ENCODE results near the gene CABLES2. TPM values are rescaled to one million over a fixed set of nuclear protein-coding genes. Genes with fewer than 3 reads are reported as not detected.
A peak's percentile ranks its signal among the peaks of the same experiment; 100 is the strongest.

The CABLES2 gene
- total RNA-seq, 1 donor from 2014 or later, result 3.8 TPM

DNA sequence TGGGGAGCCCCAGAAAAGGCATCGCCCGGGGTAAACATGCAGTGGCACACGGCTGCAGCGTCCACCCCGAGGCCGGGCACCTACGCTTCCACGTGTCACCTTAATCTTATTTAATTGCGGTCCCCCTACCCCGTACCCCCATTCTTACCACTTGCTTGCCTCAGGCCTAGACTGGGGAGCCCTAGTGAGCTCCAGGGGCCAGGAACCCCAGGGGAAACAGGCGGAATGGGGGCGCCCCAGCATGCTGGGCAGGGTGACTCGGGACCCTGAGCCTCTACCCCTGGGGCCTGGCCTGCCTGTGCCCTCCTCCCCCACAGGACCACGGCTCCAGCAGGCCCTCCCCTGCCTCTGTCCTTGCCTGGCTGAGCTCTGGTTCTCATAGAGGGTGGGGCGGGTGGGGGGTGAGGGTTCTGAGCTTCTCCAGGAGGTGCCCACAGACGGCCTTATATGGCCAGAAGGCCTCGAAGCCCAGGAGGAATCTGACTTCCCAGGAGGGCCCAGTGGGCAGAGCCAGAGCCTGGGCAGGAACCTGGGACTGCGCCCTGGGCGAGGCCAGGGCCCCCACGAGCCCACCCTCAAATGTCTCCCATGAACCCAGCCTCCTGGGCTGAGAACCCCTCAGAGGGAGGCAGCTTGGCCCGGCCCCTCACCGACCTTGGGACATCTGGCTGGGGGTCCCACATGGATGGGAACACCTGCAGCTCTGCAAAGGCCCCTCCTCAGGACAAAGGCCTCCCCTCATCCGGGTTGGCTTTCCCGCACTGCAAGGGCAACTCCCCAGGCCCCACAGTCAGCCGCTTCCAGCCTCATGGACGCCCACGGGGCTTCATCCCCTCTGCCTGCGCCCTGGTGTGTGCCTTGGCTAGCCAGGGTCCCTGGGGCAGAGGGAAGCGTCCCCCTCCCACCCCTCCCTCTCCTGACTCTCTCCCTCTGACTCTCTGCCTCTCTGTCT lies 34.8 kb downstream of the CABLES2 start:
- DNase-seq (ENCODE audit: low read depth), result no peak

GRCh38 chr20:62371588-62372041 lies 35.5 kb downstream of the CABLES2 start:
- DNase-seq (ENCODE audit: low read depth), result no peak

DNA sequence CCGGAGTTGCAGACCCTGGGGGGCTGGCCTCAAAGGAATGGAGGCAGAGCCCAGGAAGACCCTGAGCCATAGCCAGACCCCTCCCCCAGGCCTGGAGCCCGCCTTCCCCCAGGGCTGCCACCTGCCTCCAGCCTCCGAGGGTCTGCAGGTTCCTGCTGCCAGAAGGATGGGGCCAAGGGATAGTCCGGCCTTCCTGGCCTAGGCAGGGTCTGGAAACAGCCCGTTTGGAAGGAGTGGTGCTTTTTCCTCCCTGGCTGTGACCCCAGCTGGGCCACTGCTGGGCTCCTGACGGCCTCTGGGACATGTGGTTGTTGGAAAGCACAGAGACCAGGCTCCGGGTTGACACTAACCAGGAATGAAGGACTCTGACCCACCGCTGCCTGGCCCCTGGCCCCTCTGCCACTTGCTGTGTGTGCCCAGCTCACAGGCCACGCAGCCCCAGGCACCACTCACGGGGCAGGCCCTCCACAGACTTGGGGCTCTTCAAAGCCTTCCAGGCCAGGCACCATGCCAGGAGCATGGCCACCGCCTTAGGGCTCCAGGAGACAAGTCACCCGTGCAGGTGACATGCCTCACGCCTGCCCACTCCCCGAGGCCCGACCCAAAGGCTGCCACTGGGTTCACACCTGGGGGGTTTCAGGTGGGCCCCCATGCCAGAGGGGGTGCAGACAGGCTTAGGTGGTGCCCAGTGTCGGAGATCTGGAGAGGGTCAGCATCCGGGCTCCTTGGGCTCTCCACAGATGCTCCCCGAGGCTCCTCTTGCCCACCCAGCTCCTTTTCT lies 36.1 kb downstream of the CABLES2 start:
- DNase-seq (ENCODE audit: low read depth), result no peak

- peak; percentile 99 for DNase-seq (ENCODE audit: low read depth)
Observed at GRCh38 chr20:62370115-62370806, 36.8 kb downstream of the CABLES2 start.

GRCh38 chr20:62369815-62370114 lies 37.3 kb downstream of the CABLES2 start:
- no peak for DNase-seq (ENCODE audit: low read depth)

DNA sequence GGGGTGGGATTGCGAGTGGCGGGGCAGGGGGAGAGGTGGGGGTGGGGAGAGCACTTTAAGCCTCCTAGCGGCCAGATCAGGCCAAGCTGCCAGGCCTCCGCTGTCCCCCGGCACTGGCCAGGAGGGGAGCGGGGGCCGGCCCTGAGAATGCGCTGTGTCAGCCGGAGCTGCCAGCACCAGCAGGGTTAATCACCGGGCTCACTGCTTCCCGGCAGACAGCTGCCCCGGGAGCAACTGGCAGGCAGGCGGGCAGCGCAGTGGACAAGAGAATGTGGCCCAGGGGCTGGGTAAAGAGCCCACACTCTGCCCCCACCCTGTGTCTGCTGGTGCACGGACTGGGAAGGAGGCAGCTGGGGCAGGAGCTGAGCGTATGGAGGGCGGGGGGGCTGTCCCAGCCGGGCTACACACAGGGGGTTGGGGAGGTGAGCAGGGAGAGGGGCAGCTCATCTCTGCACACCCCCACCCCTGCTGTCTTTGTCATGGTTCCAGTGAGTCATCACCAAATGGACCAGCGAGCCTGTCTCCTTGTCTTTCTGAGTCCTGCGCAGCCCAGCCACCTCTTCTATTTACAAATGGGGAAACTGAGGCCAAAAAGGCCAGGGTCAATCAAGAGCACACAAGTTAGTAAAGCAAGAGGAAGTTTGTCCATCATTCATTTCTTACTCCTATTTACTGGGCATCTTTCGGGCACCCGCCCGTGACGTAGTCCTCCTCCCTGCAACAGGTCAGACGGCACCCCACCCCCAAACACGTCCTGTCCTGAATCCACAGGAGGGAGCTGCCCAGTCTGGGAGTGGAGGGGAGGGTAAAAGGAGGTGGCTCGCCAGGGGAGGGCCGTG lies 37.9 kb downstream of the CABLES2 start:
- peak; percentile 98 for DNase-seq (ENCODE audit: low read depth)

DNA sequence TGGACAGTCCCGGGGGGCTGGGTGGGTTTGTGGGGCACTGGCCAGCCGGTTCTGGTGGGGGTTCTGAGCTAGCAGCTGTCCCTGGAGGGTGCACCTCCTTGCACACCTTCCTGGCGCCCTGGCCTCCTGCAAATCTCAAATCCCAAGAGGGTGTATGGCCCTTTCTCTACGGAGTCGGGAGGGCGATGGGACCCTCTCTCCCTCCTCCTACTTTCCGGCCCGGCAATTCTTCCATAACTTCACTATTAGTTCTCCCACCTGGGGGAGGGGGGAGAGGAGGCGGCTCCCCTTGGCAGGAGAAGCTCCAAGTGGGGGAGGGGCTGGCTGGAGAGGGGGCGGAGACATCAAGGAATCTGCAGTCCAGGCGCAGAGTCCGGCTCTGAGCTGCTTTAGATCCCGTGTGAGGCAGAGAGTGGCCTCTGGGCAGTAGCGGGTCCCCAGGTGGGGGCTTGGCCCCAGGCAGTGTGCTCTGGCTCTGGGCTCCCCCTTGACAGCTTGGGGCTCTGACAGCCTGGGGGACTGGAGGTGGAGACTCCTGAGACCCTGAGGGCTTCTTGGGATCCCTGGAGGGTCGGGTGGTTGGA lies 38.6 kb downstream of the CABLES2 start:
- peak; percentile 85 for DNase-seq (ENCODE audit: low read depth)

- DNase-seq (ENCODE audit: low read depth), result peak; percentile 91
Observed at GRCh38 chr20:62367633-62368391, 39.3 kb downstream of the CABLES2 start.

- DNase-seq (ENCODE audit: low read depth), result peak; percentile 68
Observed at GRCh38 chr20:62367136-62367632, 39.9 kb downstream of the CABLES2 start, which contains the start of gene LAMA5. TSS of gene LAMA5 (minus strand) at chr20:62367312. CDS start at chr20:62367245, 67 bp downstream.

DNA sequence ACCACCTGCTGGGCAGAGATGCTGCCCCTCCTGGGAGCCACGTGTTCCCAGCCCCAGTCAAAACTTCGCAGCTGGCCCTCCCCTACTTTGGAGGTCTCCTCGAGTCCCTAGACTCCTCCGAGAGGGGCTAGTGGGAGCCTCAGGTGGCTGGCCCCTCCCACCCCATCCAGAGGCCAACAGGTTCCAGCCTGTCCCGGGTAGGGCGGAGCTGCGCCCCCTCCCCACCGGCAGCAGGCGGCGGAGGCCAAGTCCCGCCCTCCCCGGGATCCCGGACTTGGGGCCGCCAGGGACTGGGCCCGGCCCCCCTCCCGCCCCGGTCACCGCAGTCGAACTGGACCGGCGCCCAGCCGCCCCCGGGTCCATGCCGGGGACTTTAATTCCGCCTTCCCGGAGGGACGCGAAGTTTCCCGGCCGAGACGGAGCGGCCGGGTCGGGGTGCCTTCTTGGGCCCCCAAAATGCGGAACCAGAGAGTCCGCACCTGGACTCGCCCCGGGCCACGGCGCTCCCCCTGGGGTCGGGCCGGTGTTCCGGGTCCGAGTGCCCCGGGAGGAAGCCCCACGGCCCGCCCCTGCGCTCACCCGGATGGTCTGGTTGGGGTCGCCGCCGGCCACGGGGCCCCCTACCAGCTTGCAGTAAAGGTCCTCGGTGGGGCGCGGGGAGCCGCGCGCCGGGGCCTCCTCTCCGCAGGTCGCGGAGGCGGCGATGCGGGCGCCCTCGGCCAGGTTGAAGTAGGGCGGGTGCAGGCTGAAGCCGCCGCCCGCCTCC lies 40.5 kb downstream of the CABLES2 start:
- DNase-seq (ENCODE audit: low read depth), result peak; percentile 45

- peak; percentile 50 for DNase-seq (ENCODE audit: low read depth)
Observed at GRCh38 chr20:62365814-62366369, 41.2 kb downstream of the CABLES2 start.

DNA sequence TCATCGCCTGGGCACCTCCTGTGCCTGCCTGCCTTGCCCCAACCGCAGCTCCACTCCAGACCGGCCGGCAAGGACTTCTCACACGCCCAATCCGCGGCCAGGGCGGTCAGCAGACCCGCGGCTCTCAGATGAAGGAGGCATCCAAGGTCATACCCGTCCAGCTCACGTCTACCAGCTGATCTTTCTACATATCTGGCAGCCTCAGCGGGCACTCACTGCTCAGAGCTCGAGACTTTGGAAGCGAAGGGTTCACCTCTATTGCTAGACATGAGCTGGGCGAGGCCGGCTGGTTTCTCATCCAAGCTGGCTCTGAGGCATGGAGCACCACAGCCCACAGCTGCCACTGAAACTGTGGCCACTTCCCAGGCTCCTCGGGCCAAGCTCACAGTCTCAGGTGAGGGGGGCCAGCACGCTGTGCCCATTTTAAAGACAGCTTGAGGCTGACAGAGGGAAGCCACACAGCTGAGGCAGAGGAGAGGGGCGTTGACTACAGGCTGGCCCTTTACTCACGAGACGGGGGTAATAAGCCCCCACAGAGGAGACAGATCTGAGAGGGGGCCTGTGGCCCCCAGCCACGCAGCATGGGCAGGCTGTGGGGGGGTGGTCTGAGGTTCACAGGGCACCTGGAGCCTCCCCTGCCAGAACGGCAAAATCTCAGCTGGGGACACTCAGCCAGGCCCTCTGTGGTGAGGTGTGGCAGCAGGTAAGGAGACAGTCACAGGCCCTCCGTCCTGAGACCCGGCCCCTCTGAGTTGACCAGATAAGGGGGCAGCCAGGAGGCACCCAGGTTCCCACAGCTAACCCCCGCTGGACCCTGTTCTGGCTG lies 42.0 kb downstream of the CABLES2 start:
- DNase-seq (ENCODE audit: low read depth), result peak; percentile 72

DNA sequence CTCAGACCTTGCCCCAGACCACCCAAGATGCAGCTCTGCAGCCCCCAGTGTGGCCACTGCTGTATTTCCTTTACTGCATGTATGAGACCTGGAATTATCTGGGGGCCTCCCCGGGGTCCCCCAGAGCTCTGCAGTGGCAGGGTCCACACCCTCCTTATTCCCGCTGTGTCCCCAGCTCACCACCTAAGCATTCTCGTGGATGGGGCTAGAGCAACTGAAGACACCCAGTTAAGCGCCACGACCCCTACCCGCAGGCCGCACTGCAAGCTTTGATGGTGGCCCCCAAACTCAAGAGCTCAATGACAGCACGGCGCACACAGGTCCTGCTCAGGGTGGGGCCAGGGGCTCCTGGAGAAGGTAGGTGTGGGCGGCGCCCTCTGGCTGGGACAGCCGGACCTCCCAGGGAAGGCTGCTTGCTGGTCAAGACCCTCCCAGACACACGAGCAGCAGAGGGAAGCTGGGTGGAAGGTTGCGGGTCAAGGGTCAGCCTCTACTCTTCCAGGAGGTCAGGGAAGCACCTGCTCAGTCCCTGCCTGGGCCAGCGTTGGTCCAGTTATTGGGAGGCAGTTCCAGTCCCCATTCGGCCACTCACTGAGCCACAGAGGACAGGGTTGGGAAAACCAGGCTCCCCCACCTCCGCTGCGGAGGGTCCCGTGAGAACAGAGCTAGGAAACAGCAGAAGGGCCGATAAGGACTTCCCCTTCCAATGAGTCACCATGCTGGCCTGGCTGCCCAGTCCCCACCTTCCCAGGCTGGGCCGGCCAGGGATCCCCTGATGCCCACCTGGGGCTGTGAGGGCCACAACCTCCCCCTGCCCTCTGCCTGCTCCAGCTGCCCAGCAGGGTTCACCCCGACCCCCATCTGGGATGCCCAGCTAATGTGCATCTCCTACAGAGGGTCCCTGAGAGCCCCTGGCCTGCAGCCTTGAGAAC lies 42.9 kb downstream of the CABLES2 start:
- DNase-seq (ENCODE audit: low read depth), result no peak

- DNase-seq (ENCODE audit: low read depth), result peak; percentile 62
Observed at GRCh38 chr20:62362991-62363919, 43.8 kb downstream of the CABLES2 start.

- DNase-seq (ENCODE audit: low read depth), result peak; percentile 28
Observed at GRCh38 chr20:62362590-62362940, 44.5 kb downstream of the CABLES2 start.
